Urinary bladder (tissue), 4 donors: ENCODE results near the gene LECT2. TPM values are rescaled to one million over a fixed set of nuclear protein-coding genes. Genes with fewer than 3 reads are reported as not detected.

Source experiments
- DNase-seq: peaks from one replicate; pipeline ENCODE4 v3.0.0-alpha.2; 2015; ENCODE audit errors: extremely low spot score
- H3K27ac ChIP-seq: one replicate; pipeline ENCODE4 v1.5.1; 2013; ENCODE audit warnings: low read depth, mild to moderate bottlenecking, moderate library complexity
- H3K36me3 ChIP-seq: one replicate; pipeline ENCODE4 v1.6.1; 2013; ENCODE audit warnings: mild to moderate bottlenecking, moderate library complexity; ENCODE audit not compliant: insufficient read depth
- H3K4me1 ChIP-seq: one replicate; pipeline ENCODE4 v1.6.1; 2013; ENCODE audit warnings: mild to moderate bottlenecking, moderate library complexity; ENCODE audit not compliant: insufficient read depth
- H3K4me3 ChIP-seq: one replicate; pipeline ENCODE4 v1.5.1; 2013; ENCODE audit warnings: low read depth, low read length
- WGBS: extraction: QIAGEN DNeasy Blood & Tissue Kit; methylation state at CpG from one replicate; pipeline ENCODE4 v1.1.7; 2013; 5-methylcytosine and 5-hydroxymethylcytosine counted together
- polyA plus RNA-seq: library from polyadenylated mRNA; stranded (reverse); fragments of 200-250 nt; gene quantifications from one replicate; pipeline ENCODE4 v1.2.3, GENCODE V29; 2013
- total RNA-seq: library from RNA; depleted of rRNA; stranded (reverse); fragments of >200 nt; gene quantifications from one replicate; pipeline ENCODE4 v1.2.3, GENCODE V29; 2014
- donor health status: healthy with polysubstance abuse.
- donor health status: healthy.

LECT2 gene
- total and polyA plus RNA-seq, 2 donors = not detected

GRCh38 chr5:135900276-135900675 lies 54.5 kb downstream of the LECT2 start:
- no peak overlapping the region for H3K4me3 ChIP-seq
- H3K27ac ChIP-seq = no peak overlapping the region
- no peaks in the 10 kb centered on the region for H3K36me3 ChIP-seq
- H3K4me1 ChIP-seq = no peaks in the 10 kb centered on the region
- DNase-seq = no peak
- 72% methylated on average over 3 of the region's 3 CpGs for WGBS

- Histone ChIP-seq H3K36me3 (no peaks in the 10 kb centered on the region), H3K27ac (no peak overlapping the region), H3K4me3 (no peak overlapping the region), H3K4me1 (no peaks in the 10 kb centered on the region)
- no peak for DNase-seq
- WGBS = 78% methylated on average over 6 of the region's 6 CpGs
Measured at GRCh38 chr5:135898651-135899050, 56.1 kb downstream of the LECT2 start.

Other genes starting within 250 kb of the LECT2 start
- gene SLC25A48, start 120.3 kb downstream of the LECT2 start, total RNA-seq = 0.37 TPM
- gene SLC25A48, start 120.3 kb downstream of the LECT2 start, polyA plus RNA-seq = 0.04 TPM
- not detected for gene IL9, start 59.1 kb downstream of the LECT2 start, total RNA-seq
- gene IL9, start 59.1 kb downstream of the LECT2 start, polyA plus RNA-seq = not detected
- 394 TPM for gene TGFBI, start 74.0 kb upstream of the LECT2 start, total RNA-seq
- 220 TPM for gene TGFBI, start 74.0 kb upstream of the LECT2 start, polyA plus RNA-seq
- 167 TPM for gene SMAD5, start 177.9 kb upstream of the LECT2 start, total RNA-seq
- 20.4 TPM for gene SMAD5, start 177.9 kb upstream of the LECT2 start, polyA plus RNA-seq
- gene SMIM32, start 238.2 kb upstream of the LECT2 start, total RNA-seq = not detected
- gene SMIM32, start 238.2 kb upstream of the LECT2 start, polyA plus RNA-seq = 0.09 TPM